Esophagus squamous epithelium (tissue), 5 donors: ENCODE measurements around the gene CRYBG1. TPM values are rescaled to one million over a fixed set of nuclear protein-coding genes. Genes with fewer than 3 reads are reported as not detected.

Experiments used
- DNase-seq: peaks from one replicate; lab custom pipeline; 2025; lab: John Stamatoyannopoulos, UW
- H3K27ac ChIP-seq, 4 donors: fragments of 200-600 bp; sonication (generic); one replicate each; pipeline ENCODE4 v1.5.1; 2016 to 2019; ENCODE audit warnings: mild to moderate bottlenecking in 1 of 4
- H3K27me3 ChIP-seq, 4 donors: fragments of 200-600 bp; sonication (generic); 1 replicate in 3 of 4; 2 replicates in 1 of 4; pipeline versions ENCODE4 v1.5.1 to v1.6.0; 2017 to 2021; ENCODE audit warnings: antibody characterized with exemption in 1 of 4
- H3K36me3 ChIP-seq, 3 donors: fragments of 200-600 bp; sonication (generic); one replicate each; pipeline ENCODE4 v1.5.1; 2016 to 2019
- H3K4me1 ChIP-seq, 3 donors: fragments of 200-600 bp; sonication (generic); one replicate each; pipeline ENCODE4 v1.5.1; 2017 to 2019
- H3K4me3 ChIP-seq, 4 donors: fragments of 200-600 bp; sonication (generic); 1 replicate in 3 of 4; 2 replicates in 1 of 4; pipeline ENCODE4 v1.5.1; 2016 to 2019; ENCODE audit warnings: mild to moderate bottlenecking in 2 of 4, moderate library complexity in 1 of 4
- H3K9me3 ChIP-seq, 3 donors: fragments of 200-600 bp; sonication (generic); one replicate each; pipeline ENCODE4 v1.5.1; 2016 to 2019
- CTCF ChIP-seq, 6 experiments: fragments of 450-650 bp in 4 of 6; fragments of 200-600 bp in 2 of 6; sonication (generic) in 2 of 6; IDR thresholded peaks; one replicate each; pipeline ENCODE4 v1.5.1; 2016 to 2019; ENCODE audit warnings: antibody characterized with exemption in 6 of 6, mild to moderate bottlenecking in 4 of 6, moderate library complexity in 4 of 6
- POLR2A ChIP-seq, 4 donors: fragments of 450-650 bp; IDR thresholded peaks; one replicate each; pipeline ENCODE4 v1.6.1; 2017; ENCODE audit warnings: antibody characterized with exemption in 4 of 4, mild to moderate bottlenecking in 4 of 4, moderate library complexity in 3 of 4
- WGBS, 2 donors: methylation state at CpG; one replicate each; pipeline ENCODE4 v1.1.5; 2018; 5-methylcytosine and 5-hydroxymethylcytosine counted together
- intact Hi-C: fragments of 100-400 bp; cut with DNase I; formaldehyde crosslinking; loops from one replicate; pipeline ENCODE4 v1.15.0; 2022
- total RNA-seq, 4 donors: library from RNA; depleted of rRNA; stranded (reverse); fragments of >200 nt; gene quantifications; one replicate each; pipeline ENCODE4 v1.1.0, GENCODE V29; 2016
- donor health status: DM: yes; HTN: yes; CAD: no.

The CRYBG1 gene
- total RNA-seq, 4 donors from 2014 or later: 119 to 185 (median 153) TPM

GRCh38 chr6:106452628-106453027 lies 92.1 kb downstream of the CRYBG1 start:
- no peak for DNase-seq

GRCh38 chr6:106453756-106454367 lies 93.3 kb downstream of the CRYBG1 start:
- peaks cover 0 to 7% (median 0%) of the 10 kb centered on the region in 3 donors for H3K4me1 ChIP-seq
- H3K27ac ChIP-seq: no peak overlapping the region
- no peak for DNase-seq
- peaks cover 0 to 15% (median 0%) of the 10 kb centered on the region in 3 donors for H3K36me3 ChIP-seq
- H3K9me3 ChIP-seq: no peaks in the 10 kb centered on the region
- TF ChIP-seq CTCF (IDR thresholded peaks at IDR 0.05): no peak
- TF ChIP-seq POLR2A (IDR thresholded peaks at IDR 0.05): no peak
- intact Hi-C loops: no loop called here
- H3K27me3 ChIP-seq: no peaks in the 10 kb centered on the region
- WGBS, 2 donors: 78 to 84% methylated on average over 6 of the region's 6 CpGs
- H3K4me3 ChIP-seq: no peak overlapping the region

More at GRCh38 chr6:106452628-106453027, 92.1 kb downstream of the CRYBG1 start:
- Histone ChIP-seq H3K36me3 (peaks cover 0 to 26% (median 0%) of the 10 kb centered on the region in 3 donors), H3K27ac (no peak overlapping the region), H3K9me3 (no peaks in the 10 kb centered on the region), H3K27me3 (no peaks in the 10 kb centered on the region), H3K4me1 (peaks cover 0 to 16% (median 0%) of the 10 kb centered on the region in 3 donors), H3K4me3 (no peak overlapping the region)
- intact Hi-C loops: no loop called here
- WGBS, 2 donors: 0 to 79% methylated on average over 1 of the region's 1 CpG
- TF ChIP-seq CTCF (IDR thresholded peaks at IDR 0.05) (no peak), POLR2A (IDR thresholded peaks at IDR 0.05) (no peak)

- TF ChIP-seq POLR2A (IDR thresholded peaks at IDR 0.05): no peak
- no peak for TF ChIP-seq CTCF (IDR thresholded peaks at IDR 0.05)
- intact Hi-C loops: no loop called here
- H3K4me1 ChIP-seq: no peaks in the 10 kb centered on the region
- H3K9me3 ChIP-seq: no peaks in the 10 kb centered on the region
- H3K4me3 ChIP-seq: no peak overlapping the region
- WGBS, 2 donors: 73 to 94% methylated on average over 1 of the region's 1 CpG
- no peaks in the 10 kb centered on the region for H3K27me3 ChIP-seq
- H3K36me3 ChIP-seq: peaks cover 0 to 22% (median 0%) of the 10 kb centered on the region in 3 donors
- DNase-seq: no peak
- H3K27ac ChIP-seq: no peak overlapping the region
Observed at GRCh38 chr6:106456756-106457155, 96.2 kb downstream of the CRYBG1 start.

- intact Hi-C loops: no loop called here
- H3K27ac ChIP-seq: no peak overlapping the region
- no peaks in the 10 kb centered on the region for H3K9me3 ChIP-seq
- peaks cover 0 to 30% (median 0%) of the 10 kb centered on the region in 3 donors for H3K36me3 ChIP-seq
- no peak overlapping the region for H3K4me3 ChIP-seq
- 75 to 77% methylated on average over 6 to 7 of the region's 7 CpGs for WGBS, 2 donors
- no peaks in the 10 kb centered on the region for H3K4me1 ChIP-seq
- TF ChIP-seq CTCF (IDR thresholded peaks at IDR 0.05): no peak
- no peak for TF ChIP-seq POLR2A (IDR thresholded peaks at IDR 0.05)
- no peaks in the 10 kb centered on the region for H3K27me3 ChIP-seq
- no peak for DNase-seq
Observed at GRCh38 chr6:106458021-106458986, 97.8 kb downstream of the CRYBG1 start.

- H3K4me3 ChIP-seq: no peak overlapping the region
- DNase-seq: no peak
- H3K4me1 ChIP-seq: no peaks in the 10 kb centered on the region
- intact Hi-C loops: no loop called here
- peaks cover 0 to 22% (median 0%) of the 10 kb centered on the region in 3 donors for H3K36me3 ChIP-seq
- 80 to 83% methylated on average over 2 of the region's 2 CpGs for WGBS, 2 donors
- no peak overlapping the region for H3K27ac ChIP-seq
- no peak for TF ChIP-seq CTCF (IDR thresholded peaks at IDR 0.05)
- no peak for TF ChIP-seq POLR2A (IDR thresholded peaks at IDR 0.05)
- no peaks in the 10 kb centered on the region for H3K9me3 ChIP-seq
- no peaks in the 10 kb centered on the region for H3K27me3 ChIP-seq
Observed at GRCh38 chr6:106460481-106460880, 100.0 kb downstream of the CRYBG1 start.
